Lower lobe of right lung (tissue), 2 donors: ENCODE data around the gene PFN2. TPM values are rescaled to one million over a fixed set of nuclear protein-coding genes. Genes with fewer than 3 reads are reported as not detected.

Source experiments
- ATAC-seq, 2 donors: fragments of 200-7000 bp; cut with Tn5 transposase; one replicate each; pipeline ENCODE4 v1.9.1; 2020 to 2022; ENCODE audit warnings: mild to moderate bottlenecking in 2 of 2, moderate library complexity in 2 of 2
- DNase-seq: peaks from one replicate; pipeline ENCODE4 v3.0.0-alpha.2; 2020
- H3K27ac ChIP-seq: fragments of 200-600 bp; one replicate; pipeline ENCODE4 v1.8.0; 2022
- H3K27me3 ChIP-seq: fragments of 200-600 bp; one replicate; pipeline ENCODE4 v1.8.0; 2022; ENCODE audit warnings: low read depth
- H3K36me3 ChIP-seq: fragments of 200-600 bp; one replicate; pipeline ENCODE4 v1.8.0; 2022; ENCODE audit warnings: mild to moderate bottlenecking
- H3K4me1 ChIP-seq: fragments of 200-600 bp; one replicate; pipeline ENCODE4 v1.8.0; 2022
- H3K4me3 ChIP-seq: fragments of 200-600 bp; one replicate; pipeline ENCODE4 v1.8.0; 2022; ENCODE audit warnings: mild to moderate bottlenecking
- H3K9me3 ChIP-seq: fragments of 200-600 bp; one replicate; pipeline ENCODE4 v1.8.0; 2022
- intact Hi-C: fragments of 100-400 bp; cut with DNase I; formaldehyde crosslinking; loops from one replicate; pipeline ENCODE4 v1.11.0; 2022
- total RNA-seq: library from RNA; stranded (reverse); fragmentation: NEBNext Ultra II Directional; extraction: Animal tissue kit (Norgen Biotek cat#: 25700); gene quantifications from one replicate; pipeline ENCODE4 v1.2.1, GENCODE V29; 2021
- TF ChIP-seq, protein P1 (sequence below): fragments of 200-600 bp; IDR thresholded peaks from one replicate; pipeline ENCODE4 v1.8.0; 2022; ENCODE audit warnings: antibody characterized with exemption, mild to moderate bottlenecking
- donor health status: DM: no; HTN: yes; CAD: no; lungs with severe emphysema.

Gene PFN2
- total RNA-seq, 1 donor from 2014 or later, result 28.5 TPM

DNA sequence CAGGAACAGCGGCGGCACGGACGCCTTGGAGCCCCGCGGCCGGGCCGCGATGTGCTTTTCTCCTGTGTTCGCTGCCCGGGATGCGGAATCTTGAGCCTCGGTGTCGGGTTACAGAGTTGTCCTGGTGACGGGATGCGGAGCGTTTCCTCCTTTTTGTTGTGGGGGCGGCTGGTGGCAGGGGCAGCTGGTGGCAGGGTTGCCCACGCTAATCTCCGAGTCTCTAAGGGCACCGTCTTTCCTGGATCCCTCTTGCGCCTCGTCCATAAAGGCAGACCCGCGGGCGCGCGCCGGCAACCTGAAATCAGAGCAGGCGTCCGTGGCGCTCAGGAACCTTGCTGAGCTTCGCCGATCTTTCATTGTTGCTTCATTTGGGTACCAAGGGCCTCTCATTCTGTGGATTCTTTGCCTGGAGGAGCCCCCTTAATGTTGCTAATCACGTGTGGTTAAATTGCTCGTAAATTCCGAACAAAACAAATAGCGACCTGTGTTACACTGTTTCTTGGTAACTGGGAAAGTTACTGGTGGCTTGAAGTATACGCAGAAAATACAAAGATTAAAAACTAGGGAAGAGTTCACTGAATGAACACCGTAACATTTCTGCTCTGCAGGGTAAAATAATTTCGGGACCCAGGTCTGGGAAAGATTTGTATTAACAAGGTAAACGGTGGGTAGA lies 844 bp upstream of the PFN2 start:
- H3K4me1 ChIP-seq, result peaks cover 22% of the 10 kb centered on the region
- intact Hi-C loops, result no loop called here

DNA sequence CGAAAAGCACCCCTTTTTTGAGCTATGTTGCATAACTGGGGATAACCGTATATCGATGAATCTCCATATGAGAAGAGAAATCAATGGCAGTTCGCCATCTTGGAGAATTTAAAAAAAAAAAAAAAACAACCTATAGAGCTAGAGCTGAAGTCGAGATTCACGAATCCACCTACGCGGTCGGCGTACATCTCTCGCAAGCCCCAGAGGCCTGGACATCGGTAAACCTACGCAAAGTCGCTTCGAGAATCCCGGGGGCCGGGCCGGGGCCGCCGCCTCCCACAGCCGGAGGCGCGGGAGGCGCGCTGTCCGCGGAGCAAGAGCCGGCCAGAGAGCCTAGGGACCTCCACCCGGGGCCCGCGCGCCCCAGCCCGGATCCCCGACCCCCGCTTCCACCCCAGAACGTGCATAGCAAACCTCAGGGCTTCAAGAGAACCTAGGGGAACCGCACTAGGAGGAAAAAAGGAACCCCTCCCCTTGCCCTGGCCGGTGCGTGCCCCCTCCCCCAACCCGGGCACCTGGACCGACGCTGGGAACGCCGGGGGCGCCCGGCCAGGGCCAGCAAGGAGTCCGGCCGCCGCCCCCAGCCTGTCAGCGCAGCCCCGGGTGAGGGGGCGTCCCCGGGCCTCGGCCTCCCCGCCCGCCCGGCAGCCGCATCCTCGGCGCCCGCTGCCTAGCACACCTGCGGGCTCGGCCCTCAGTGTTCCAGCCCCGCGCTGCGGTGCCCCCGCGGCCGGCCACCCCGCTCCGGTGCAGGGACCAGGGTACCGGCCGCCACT lies 567 bp downstream of the PFN2 start:
- Histone ChIP-seq H3K27ac (peak overlapping the region; percentile 66), H3K27me3 (peaks cover 10% of the 10 kb centered on the region), H3K4me1 (peaks cover 22% of the 10 kb centered on the region), H3K9me3 (no peaks in the 10 kb centered on the region), H3K36me3 (peaks cover 3% of the 10 kb centered on the region), H3K4me3 (peak overlapping the region; percentile 88)
- DNase-seq (peak; percentile 87), ATAC-seq (peak; percentile 85 to 87)
- TF ChIP-seq, protein P1, sequence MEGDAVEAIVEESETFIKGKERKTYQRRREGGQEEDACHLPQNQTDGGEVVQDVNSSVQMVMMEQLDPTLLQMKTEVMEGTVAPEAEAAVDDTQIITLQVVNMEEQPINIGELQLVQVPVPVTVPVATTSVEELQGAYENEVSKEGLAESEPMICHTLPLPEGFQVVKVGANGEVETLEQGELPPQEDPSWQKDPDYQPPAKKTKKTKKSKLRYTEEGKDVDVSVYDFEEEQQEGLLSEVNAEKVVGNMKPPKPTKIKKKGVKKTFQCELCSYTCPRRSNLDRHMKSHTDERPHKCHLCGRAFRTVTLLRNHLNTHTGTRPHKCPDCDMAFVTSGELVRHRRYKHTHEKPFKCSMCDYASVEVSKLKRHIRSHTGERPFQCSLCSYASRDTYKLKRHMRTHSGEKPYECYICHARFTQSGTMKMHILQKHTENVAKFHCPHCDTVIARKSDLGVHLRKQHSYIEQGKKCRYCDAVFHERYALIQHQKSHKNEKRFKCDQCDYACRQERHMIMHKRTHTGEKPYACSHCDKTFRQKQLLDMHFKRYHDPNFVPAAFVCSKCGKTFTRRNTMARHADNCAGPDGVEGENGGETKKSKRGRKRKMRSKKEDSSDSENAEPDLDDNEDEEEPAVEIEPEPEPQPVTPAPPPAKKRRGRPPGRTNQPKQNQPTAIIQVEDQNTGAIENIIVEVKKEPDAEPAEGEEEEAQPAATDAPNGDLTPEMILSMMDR, result no peak
- intact Hi-C loops, result no loop called here

More for the DNA sequence above, 844 bp upstream of the PFN2 start:
- Histone ChIP-seq H3K27ac (peak overlapping the region; percentile 58), H3K27me3 (peaks cover 10% of the 10 kb centered on the region), H3K9me3 (no peaks in the 10 kb centered on the region), H3K4me3 (peak overlapping the region; percentile 88), H3K36me3 (no peaks in the 10 kb centered on the region)
- DNase-seq (peak; percentile 65), ATAC-seq (peak; percentile 62 to 63)
- TF ChIP-seq, protein P1, result no peak

DNA sequence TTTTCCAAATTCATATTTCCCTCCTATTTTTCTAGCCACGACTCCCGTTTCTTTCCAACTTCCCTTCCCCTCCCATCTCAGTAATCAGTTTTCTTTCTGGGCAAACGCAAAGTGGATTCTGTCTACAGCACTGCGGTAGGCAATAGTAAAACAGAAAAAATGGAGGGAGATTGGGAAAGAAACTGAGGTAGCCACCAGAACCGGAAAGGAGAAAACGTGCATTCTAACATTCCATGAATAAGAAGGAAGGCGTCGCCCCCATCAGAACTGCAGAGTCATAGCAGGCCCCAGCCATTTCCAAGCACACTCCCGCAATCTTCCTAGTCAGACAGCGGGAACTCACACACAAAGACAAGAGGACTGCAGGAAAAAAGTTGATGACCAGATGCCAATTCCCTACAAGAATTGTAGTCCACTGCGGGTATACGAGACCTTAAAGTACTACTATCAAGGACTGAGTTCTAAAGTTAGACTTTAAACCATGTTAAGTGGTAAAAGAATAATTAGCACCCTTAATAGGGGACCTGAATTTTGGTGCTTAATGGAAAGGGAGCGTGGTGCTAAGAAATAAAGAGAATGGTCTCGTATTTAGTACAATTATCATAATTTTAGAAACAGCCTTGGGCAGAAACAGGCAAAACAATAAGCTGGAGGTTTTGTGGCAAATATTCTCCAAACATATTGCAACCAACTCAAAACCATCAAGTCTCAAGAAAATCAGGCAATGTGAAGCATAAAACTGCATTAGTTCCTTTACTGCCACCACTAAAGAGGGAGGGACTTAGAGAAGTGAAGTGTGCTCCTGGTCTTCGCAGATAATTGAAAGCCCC lies 1.4 kb downstream of the PFN2 start:
- peaks cover 22% of the 10 kb centered on the region for H3K4me1 ChIP-seq
- H3K4me3 ChIP-seq, result peak overlapping the region; percentile 88
- peaks cover 3% of the 10 kb centered on the region for H3K36me3 ChIP-seq
- DNase-seq (no peak), ATAC-seq (peak in 1 of 2 donors; percentile 38)
- TF ChIP-seq, protein P1, result peak; percentile 21
- peak overlapping the region; percentile 34 for H3K27ac ChIP-seq
- intact Hi-C loops, result no loop called here
- no peaks in the 10 kb centered on the region for H3K9me3 ChIP-seq
- H3K27me3 ChIP-seq, result peaks cover 10% of the 10 kb centered on the region

DNA sequence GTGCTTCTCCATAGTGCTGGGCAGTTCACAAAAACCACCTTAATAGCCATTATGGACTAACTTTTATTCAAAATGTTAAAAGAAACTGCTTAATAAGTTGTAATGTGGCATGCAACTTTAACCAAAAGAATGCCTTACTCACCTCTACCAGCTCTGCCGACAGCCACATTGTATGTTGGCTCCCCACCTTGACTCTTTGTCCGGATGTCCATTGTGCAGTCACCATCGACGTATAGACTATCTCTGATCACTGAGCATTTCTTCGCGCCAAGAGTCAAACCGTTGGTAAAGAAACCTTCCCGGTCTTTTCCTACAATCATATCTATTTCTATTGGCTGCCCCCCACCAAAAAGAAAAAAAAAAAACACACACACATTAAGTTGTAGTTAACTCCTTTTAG lies 2.5 kb downstream of the PFN2 start:
- peaks cover 10% of the 10 kb centered on the region for H3K27me3 ChIP-seq
- H3K4me1 ChIP-seq, result peaks cover 22% of the 10 kb centered on the region
- no peak for DNase-seq
- no peak for ATAC-seq
- intact Hi-C loops, result no loop called here
- peaks cover 3% of the 10 kb centered on the region for H3K36me3 ChIP-seq
- H3K4me3 ChIP-seq, result no peak overlapping the region
- TF ChIP-seq, protein P1, result no peak
- no peaks in the 10 kb centered on the region for H3K9me3 ChIP-seq
- H3K27ac ChIP-seq, result no peak overlapping the region

DNA sequence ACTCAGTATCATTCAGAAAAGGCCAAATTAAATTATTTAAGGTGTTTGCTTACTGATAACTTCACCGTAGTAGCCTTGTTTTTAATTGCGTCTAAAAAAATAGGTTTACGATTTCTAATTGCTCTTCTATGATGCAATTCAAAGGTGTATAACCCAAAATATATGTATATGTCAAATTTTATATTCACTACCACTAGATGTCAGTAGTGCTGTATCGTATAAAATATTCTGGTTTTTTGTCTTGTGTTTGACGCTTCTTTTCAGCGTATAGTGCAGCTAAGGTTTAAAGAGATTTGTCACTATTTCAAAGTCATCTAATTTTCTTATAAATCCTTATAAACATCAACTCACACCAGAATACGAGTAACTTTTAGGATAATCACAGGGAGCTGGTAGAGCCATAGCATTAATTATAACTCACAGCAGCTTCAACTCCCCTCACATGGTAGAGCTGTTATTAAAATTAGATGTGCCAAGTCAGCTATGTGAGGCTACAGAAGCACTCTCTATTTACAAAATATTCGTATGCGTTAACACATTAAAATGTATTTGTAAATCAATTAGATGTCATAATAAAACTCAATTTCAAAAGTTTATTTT lies 3.5 kb downstream of the PFN2 start:
- peaks cover 22% of the 10 kb centered on the region for H3K4me1 ChIP-seq
- H3K4me3 ChIP-seq, result no peak overlapping the region
- ATAC-seq (no peak), DNase-seq (no peak)
- H3K27me3 ChIP-seq, result peaks cover 5% of the 10 kb centered on the region
- H3K27ac ChIP-seq, result no peak overlapping the region
- peaks cover 3% of the 10 kb centered on the region for H3K36me3 ChIP-seq
- H3K9me3 ChIP-seq, result no peaks in the 10 kb centered on the region
- intact Hi-C loops, result no loop called here
- TF ChIP-seq, protein P1, result peak; percentile 53
